UCSD-AML1 (cell line): ENCODE measurements around the gene ASAH2.
"Not testable (repeated sequence)": the region's sequence is repeated elsewhere in the genome, so short reads cannot be mapped to it uniquely, and the experiment has no call there.

Experiments used
- DNase-seq: peaks from one replicate; lab custom pipeline; 2025; ENCODE audit not compliant: unreplicated experiment; lab: John Stamatoyannopoulos, UW

Gene ASAH2

GRCh38 chr10:50251394-50251793 is at the start of gene ASAH2:
Gene ASAH2, minus strand, starts transcription at chr10:50251516. Its CDS starts 2,906 bp downstream, at chr10:50248610.
- DNase-seq, result no peak

GRCh38 chr10:50299948-50300669 is 48.8 kb upstream of the ASAH2 start:
- DNase-seq, result no peak

- no peak for DNase-seq
These were observed 44.1 kb upstream of the ASAH2 start for GRCh38 chr10:50295367-50295766.

- DNase-seq, result no peak
These were observed 43.3 kb upstream of the ASAH2 start for GRCh38 chr10:50294582-50294981.

GRCh38 chr10:50293513-50294313 is 42.4 kb upstream of the ASAH2 start:
- peak; percentile 18 for DNase-seq

GRCh38 chr10:50291261-50291850 is 40.0 kb upstream of the ASAH2 start:
- no peak for DNase-seq

- no peak for DNase-seq
These were observed 37.9 kb upstream of the ASAH2 start for GRCh38 chr10:50289196-50289595.

- no peak for DNase-seq
These were observed 35.9 kb upstream of the ASAH2 start for GRCh38 chr10:50286996-50287803.

- DNase-seq, result no peak
These were observed 35.2 kb upstream of the ASAH2 start for GRCh38 chr10:50286517-50286916.

GRCh38 chr10:50281967-50282522 is 30.7 kb upstream of the ASAH2 start:
- no peak for DNase-seq

GRCh38 chr10:50281210-50281966 is 30.1 kb upstream of the ASAH2 start:
- DNase-seq, result no peak

- DNase-seq, result no peak
These were observed 28.9 kb upstream of the ASAH2 start for GRCh38 chr10:50280049-50280841.

GRCh38 chr10:50279489-50279888 is 28.2 kb upstream of the ASAH2 start:
- no peak for DNase-seq

GRCh38 chr10:50275650-50276235 is 24.4 kb upstream of the ASAH2 start:
- DNase-seq, result peak; percentile 34

GRCh38 chr10:50272531-50272930 is 21.2 kb upstream of the ASAH2 start:
- no peak for DNase-seq

GRCh38 chr10:50271564-50272250 is 20.4 kb upstream of the ASAH2 start:
- no peak for DNase-seq

- not testable (repeated sequence) for DNase-seq
These were observed 16.6 kb upstream of the ASAH2 start for GRCh38 chr10:50267877-50268276.

GRCh38 chr10:50262625-50263024 is 11.3 kb upstream of the ASAH2 start:
- DNase-seq, result not testable (repeated sequence)
